Tibial nerve (tissue), 4 donors: ENCODE data around the gene SLC25A39.

Source experiments
- EP300 ChIP-seq, 2 donors: sonication (generic); formaldehyde crosslinking; IDR thresholded peaks; one replicate each; pipeline ENCODE4 v1.6.1; 2017; ENCODE audit warnings: antibody characterized with exemption in 2 of 2, mild to moderate bottlenecking in 1 of 2
- TF ChIP-seq, protein P1 (sequence below), 5 experiments: fragments of 200-600 bp in 3 of 5; fragments of 450-650 bp in 2 of 5; sonication (generic) in 3 of 5; IDR thresholded peaks; one replicate each; pipeline ENCODE4 v1.5.1; 2016 to 2019; ENCODE audit warnings: antibody characterized with exemption in 5 of 5, mild to moderate bottlenecking in 3 of 5, moderate library complexity in 2 of 5

DNA sequence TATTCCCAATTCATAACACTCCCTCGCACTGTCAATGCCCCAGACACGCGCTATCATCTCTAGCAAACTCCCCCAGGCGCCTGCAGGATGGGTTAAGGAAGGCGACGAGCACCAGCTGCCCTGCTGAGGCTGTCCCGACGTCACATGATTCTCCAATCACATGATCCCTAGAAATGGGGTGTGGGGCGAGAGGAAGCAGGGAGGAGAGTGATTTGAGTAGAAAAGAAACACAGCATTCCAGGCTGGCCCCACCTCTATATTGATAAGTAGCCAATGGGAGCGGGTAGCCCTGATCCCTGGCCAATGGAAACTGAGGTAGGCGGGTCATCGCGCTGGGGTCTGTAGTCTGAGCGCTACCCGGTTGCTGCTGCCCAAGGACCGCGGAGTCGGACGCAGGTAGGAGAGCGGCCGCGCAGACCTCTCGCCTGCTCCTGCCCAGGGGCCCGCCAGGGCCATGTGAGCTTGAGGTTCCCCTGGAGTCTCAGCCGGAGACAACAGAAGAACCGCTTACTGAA, 20.4 kb upstream of the SLC25A39 start, which contains the start of gene GRN:
- TF ChIP-seq, protein P1, sequence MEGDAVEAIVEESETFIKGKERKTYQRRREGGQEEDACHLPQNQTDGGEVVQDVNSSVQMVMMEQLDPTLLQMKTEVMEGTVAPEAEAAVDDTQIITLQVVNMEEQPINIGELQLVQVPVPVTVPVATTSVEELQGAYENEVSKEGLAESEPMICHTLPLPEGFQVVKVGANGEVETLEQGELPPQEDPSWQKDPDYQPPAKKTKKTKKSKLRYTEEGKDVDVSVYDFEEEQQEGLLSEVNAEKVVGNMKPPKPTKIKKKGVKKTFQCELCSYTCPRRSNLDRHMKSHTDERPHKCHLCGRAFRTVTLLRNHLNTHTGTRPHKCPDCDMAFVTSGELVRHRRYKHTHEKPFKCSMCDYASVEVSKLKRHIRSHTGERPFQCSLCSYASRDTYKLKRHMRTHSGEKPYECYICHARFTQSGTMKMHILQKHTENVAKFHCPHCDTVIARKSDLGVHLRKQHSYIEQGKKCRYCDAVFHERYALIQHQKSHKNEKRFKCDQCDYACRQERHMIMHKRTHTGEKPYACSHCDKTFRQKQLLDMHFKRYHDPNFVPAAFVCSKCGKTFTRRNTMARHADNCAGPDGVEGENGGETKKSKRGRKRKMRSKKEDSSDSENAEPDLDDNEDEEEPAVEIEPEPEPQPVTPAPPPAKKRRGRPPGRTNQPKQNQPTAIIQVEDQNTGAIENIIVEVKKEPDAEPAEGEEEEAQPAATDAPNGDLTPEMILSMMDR (IDR thresholded peaks at IDR 0.05), result peak in 1 of 5 experiments; percentile 0
- TF ChIP-seq EP300 (IDR thresholded peaks at IDR 0.05), result peak; percentile 66 to 91
